Measurements from ENCODE around the gene TEX48. TPM values are rescaled to one million over a fixed set of nuclear protein-coding genes. Genes with fewer than 3 reads are reported as not detected.
A peak's percentile ranks its signal among the peaks of the same experiment; 100 is the strongest.

The TEX48 gene
- total RNA-seq, 1 experiment from 2014 or later, result not detected

DNA sequence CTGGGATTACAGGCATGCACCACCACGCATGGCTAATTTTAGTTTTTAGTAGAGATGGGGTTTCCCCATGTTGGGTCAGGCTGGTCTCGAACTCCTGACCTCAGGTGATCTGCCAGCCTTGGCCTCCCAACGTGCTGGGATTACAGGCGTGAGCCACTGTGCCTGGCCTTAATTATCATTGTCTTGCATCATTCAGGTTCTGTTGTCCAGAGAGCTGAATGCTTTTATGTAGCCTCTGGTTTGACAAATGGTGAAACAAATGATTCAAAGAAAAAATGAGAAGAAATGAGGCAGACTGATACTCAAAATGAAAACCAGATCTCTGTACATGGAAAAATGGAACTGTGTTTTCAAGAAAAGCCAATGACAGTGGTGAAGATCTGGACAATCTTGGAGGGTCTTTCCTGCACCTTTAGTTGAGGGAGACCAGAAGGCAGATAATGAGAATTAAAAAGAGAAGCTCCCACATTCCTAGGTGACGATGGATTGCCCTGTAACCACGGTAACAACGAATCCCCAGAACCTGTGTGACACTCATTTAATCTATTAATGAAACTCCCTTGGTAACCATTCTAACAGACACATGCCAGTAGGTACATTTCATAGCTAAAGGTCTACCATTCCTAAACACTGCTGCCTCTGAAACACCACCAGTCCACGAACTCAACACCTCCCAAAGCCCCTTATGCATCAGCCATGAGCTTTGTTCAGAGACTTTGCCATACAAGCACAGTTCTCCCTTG lies 1.6 kb downstream of the TEX48 start:
- intact Hi-C loops (cut with micrococcal nuclease; ENCODE audit: unreplicated experiment), result loop anchor here (2.0 kb wide), 1 partner anchor 58 kb away; no protein-coding TSS in a partner anchor
- no peaks in the 10 kb centered on the region for H3K36me3 Mint-ChIP-seq (ENCODE audit: insufficient read depth, unreplicated experiment)

GRCh38 chr9:114678795-114679194 lies 3.2 kb downstream of the TEX48 start:
- no peak for TF ChIP-seq CTCF (IDR thresholded peaks at IDR 0.05; ENCODE audit: unreplicated experiment)
- H3K4me1 Mint-ChIP-seq (ENCODE audit: low read depth, unreplicated experiment), result peaks cover 45% of the 10 kb centered on the region
- H3K27ac Mint-ChIP-seq (ENCODE audit: unreplicated experiment), result no peak overlapping the region
- no peaks in the 10 kb centered on the region for H3K36me3 Mint-ChIP-seq (ENCODE audit: insufficient read depth, unreplicated experiment)
- H3K9me3 Mint-ChIP-seq (ENCODE audit: low read depth, unreplicated experiment), result no peaks in the 10 kb centered on the region
- no peak for DNase-seq
- BruUV-seq (replicated peaks), result no TSS peak
- no peak overlapping the region for H3K4me3 Mint-ChIP-seq (ENCODE audit: low read depth, unreplicated experiment)
- intact Hi-C loops (cut with micrococcal nuclease; ENCODE audit: unreplicated experiment), result no loop called here
- CTCF ChIA-PET, result interaction anchor here (0.6 kb wide), 2 partner anchors 9 to 584 kb away, joined by 3 to 4 read pairs; no protein-coding TSS in a partner anchor
- no peaks in the 10 kb centered on the region for H3K27me3 Mint-ChIP-seq (ENCODE audit: unreplicated experiment)

More for the DNA sequence above, 1.6 kb downstream of the TEX48 start:
- BruUV-seq (replicated peaks), result no TSS peak
- Mint-ChIP-seq H3K27ac (ENCODE audit: unreplicated experiment) (no peak overlapping the region), H3K4me3 (ENCODE audit: low read depth, unreplicated experiment) (no peak overlapping the region), H3K4me1 (ENCODE audit: low read depth, unreplicated experiment) (peaks cover 43% of the 10 kb centered on the region), H3K9me3 (ENCODE audit: low read depth, unreplicated experiment) (no peaks in the 10 kb centered on the region), H3K27me3 (ENCODE audit: unreplicated experiment) (no peaks in the 10 kb centered on the region)
- CTCF ChIA-PET, result interaction anchor here (0.6 to 2.7 kb wide), 8 partner anchors 13 to 328 kb away, joined by 3 to 7 read pairs (median 3); no protein-coding TSS in a partner anchor
- DNase-seq, result no peak
- TF ChIP-seq CTCF (IDR thresholded peaks at IDR 0.05; ENCODE audit: unreplicated experiment), result no peak

- no peaks in the 10 kb centered on the region for H3K9me3 Mint-ChIP-seq (ENCODE audit: low read depth, unreplicated experiment)
Observed at GRCh38 chr9:114678130-114678529, 3.9 kb downstream of the TEX48 start.

GRCh38 chr9:114677418-114677817 lies 4.6 kb downstream of the TEX48 start:
- CTCF ChIA-PET, result interaction anchor here (0.5 to 0.9 kb wide), 2 partner anchors 44 to 277 kb away, joined by 3 read pairs; no protein-coding TSS in a partner anchor
- no TSS peak for BruUV-seq (replicated peaks)
- intact Hi-C loops (cut with micrococcal nuclease; ENCODE audit: unreplicated experiment), result no loop called here
- Mint-ChIP-seq H3K4me3 (ENCODE audit: low read depth, unreplicated experiment) (no peak overlapping the region), H3K9me3 (ENCODE audit: low read depth, unreplicated experiment) (no peaks in the 10 kb centered on the region), H3K27ac (ENCODE audit: unreplicated experiment) (peak overlapping the region; percentile 67), H3K27me3 (ENCODE audit: unreplicated experiment) (no peaks in the 10 kb centered on the region), H3K4me1 (ENCODE audit: low read depth, unreplicated experiment) (peaks cover 45% of the 10 kb centered on the region), H3K36me3 (ENCODE audit: insufficient read depth, unreplicated experiment) (no peaks in the 10 kb centered on the region)
- peak; percentile 76 for DNase-seq
- no peak for TF ChIP-seq CTCF (IDR thresholded peaks at IDR 0.05; ENCODE audit: unreplicated experiment)

More at GRCh38 chr9:114678130-114678529, 3.9 kb downstream of the TEX48 start:
- no peaks in the 10 kb centered on the region for H3K27me3 Mint-ChIP-seq (ENCODE audit: unreplicated experiment)
- no peaks in the 10 kb centered on the region for H3K36me3 Mint-ChIP-seq (ENCODE audit: insufficient read depth, unreplicated experiment)
- no peak overlapping the region for H3K4me3 Mint-ChIP-seq (ENCODE audit: low read depth, unreplicated experiment)
- DNase-seq, result no peak
- BruUV-seq (replicated peaks), result no TSS peak
- no peak for TF ChIP-seq CTCF (IDR thresholded peaks at IDR 0.05; ENCODE audit: unreplicated experiment)
- CTCF ChIA-PET, result interaction anchor here (0.6 kb wide), 2 partner anchors 10 to 584 kb away, joined by 3 to 4 read pairs; no protein-coding TSS in a partner anchor
- peaks cover 45% of the 10 kb centered on the region for H3K4me1 Mint-ChIP-seq (ENCODE audit: low read depth, unreplicated experiment)
- no peak overlapping the region for H3K27ac Mint-ChIP-seq (ENCODE audit: unreplicated experiment)
- intact Hi-C loops (cut with micrococcal nuclease; ENCODE audit: unreplicated experiment), result no loop called here

All from Calu3 (cell line).